NCI-H526 treated with DMSO at 0.1 percent for 48 hours (cell line): ENCODE data around the gene TET1.
A peak's percentile ranks its signal among the peaks of the same experiment; 100 is the strongest.
"Not testable (repeated sequence)": the region's sequence is repeated elsewhere in the genome, so short reads cannot be mapped to it uniquely, and the experiment has no call there.

Experiments used
- DNase-seq: peaks from one replicate; lab custom pipeline; 2025; lab: John Stamatoyannopoulos, UW

Gene TET1

DNA sequence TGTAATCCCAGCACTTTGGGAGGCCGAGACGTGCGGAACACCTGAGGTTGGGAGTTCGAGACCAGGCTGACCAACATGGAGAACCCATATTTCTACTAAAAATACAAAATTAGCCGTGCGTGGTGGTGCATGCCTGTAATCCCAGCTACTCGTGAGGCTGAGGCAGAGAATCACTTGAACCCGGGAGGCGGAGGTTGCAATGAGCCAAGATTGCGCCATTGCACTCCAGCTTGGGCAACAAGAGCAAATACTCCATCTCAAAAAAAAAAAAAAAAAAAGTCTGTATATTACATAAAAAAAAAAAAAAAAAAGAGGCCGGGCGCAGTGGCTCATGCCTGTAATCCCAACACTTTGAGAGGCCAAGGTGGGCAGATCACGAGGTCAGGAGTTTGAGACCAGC is 152.9 kb downstream of the TET1 start:
- not testable (repeated sequence) for DNase-seq

DNA sequence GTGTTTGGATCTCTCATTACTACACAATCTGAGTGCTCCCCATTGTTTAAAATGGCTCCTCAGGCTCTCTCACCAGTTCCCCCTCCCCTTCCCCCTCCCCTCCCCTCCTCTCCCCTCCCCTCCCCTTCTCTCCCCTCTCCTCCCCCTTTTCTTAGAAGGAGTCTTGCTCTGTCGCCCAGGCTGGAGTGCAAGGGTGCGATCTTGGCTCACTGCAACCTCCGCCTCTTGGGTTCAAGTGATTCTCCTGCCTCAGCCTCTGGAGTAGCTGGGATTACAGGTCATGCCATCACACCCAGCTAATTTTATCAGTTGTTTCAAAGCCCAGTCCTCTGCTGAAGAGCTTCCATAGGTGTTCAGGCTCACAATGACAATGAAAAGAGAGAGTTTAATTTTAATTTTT is 157.3 kb downstream of the TET1 start:
- no peak for DNase-seq

DNA sequence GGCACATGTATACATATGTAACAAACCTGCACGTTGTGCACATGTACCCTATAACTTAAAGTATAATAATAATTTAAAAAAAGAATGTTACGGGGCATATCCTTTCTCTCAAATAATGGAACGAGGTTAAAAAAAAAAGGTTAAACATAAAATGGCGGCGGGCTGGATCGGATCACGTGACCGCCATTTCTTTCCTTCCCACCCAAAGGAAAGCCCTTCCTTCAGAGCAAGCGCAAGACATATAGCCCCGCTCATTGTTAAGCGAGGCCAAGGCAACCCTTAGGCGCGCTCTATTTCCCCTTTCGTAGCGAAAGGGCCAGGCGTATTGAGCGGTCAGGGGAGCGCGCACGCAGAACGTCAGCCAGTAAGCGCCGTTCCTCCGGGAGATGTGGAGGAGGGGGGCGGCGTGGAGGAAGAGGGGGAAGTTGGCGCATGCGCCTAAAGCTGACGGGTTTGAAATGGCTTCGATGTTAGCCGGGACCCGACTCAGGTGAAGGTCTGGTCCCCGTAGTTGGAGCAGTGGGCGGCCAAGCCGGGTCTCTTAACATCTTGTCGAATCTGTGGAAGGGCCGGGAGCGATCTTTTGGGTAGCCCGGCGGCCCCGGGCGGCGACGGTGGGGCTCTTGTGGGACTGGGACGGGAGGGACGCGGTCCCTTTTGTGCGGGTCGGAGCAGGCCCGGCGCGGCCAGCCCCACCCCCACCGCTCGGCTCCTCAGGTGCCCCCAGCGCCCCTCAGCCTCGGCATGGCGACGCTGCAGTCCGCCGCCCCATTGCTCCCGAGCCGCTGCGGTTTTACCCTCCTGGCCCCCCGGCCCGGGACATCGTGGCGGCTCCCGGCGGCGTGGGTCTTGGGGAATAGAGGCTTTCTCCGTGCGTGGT is 160.9 kb downstream of the TET1 start, which contains the start of gene CCAR1:
CCAR1 (plus strand) TSS at position 447 of the 880 bp plus-strand sequence. CDS start 1,266 bp downstream, outside the sequence.
- DNase-seq: peak; percentile 95

DNA sequence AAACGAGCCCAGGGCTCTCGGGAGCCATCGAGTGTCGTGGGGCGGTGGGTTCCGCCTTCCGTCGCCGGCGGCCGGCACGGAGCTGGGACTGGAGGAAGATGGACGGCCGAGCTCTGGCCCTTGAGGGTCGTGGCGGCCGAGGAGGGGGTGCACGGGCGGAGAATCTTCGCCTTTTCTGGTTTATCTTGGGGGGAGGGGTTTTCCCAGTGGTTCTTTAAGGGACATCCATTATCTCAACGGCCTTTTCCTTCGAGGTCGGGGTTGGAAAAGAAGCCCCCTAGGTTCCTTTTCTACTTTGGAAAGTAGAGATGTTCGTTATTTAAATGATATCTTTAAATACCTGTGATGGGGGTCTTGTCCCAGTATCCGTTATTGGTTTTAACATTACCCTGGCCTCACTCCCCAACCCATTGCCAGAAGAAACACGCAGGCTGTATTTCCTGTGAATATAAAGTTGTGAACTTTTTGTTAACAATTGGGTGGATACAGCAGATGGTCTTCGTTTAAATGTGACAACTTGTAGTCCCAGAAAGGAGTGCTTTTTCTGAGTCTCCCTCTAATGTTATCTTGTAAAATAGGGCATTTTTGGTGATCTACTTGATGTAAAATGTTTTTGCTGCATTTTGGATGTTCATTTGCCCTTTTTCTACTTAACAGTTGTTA is 161.7 kb downstream of the TET1 start:
- no peak for DNase-seq

DNA sequence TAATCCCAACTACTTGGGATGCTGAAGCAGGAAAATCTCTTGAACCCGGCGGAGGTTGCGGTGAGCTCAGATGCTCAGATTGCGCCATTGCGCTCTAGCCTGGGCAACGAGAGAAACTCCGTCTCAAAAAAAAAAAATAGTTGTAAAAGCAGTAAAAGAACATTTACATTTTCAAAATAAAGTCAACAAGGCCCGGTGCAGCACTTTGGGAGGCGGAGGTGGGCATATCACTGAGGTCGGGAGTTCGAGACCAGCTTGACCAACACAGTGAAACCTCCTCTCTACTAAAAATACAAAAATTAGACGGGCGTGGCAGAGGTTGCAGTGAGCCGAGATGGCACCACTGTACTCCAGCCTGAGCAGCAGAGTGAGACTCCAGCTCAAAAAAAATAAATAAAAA is 164.9 kb downstream of the TET1 start:
- no peak for DNase-seq

DNA sequence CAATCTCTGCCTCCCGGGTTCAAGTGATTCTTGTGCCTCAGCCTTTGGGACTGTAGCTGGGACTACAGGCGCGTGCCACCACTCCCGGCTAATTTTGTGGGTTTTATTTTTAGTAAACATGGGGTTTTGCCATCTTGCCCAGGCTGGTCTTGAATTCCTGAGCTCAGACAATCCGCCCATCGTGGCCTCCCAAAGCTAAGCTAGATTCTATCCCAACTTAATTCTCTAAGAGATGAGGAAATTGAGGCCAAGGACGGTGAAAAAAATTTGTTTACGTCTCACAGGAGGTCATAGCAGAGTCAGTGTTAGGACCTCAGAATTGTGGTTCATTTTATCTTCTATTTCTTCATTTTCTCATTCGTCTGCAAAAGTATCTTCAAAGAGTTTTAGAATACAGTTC is 167.0 kb downstream of the TET1 start:
- no peak for DNase-seq

DNA sequence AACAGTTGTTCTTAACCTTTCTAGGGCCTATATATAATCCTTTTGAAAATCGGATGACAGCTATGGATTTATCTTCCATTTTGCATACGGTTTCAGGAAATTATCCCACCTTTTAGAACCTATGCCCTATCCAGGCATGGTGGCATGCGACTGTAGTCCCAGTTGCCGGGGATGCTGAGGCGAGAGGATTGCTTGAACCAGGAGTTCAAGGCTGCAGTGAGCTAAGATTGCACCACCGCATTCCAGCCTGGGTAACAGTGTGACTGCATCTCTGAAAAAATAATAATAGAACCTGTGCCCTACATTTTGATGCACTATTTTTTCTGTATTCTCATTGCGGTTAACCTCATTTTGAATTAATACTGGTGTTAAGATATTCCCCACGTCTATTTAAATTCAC is 172.5 kb downstream of the TET1 start:
- no peak for DNase-seq

DNA sequence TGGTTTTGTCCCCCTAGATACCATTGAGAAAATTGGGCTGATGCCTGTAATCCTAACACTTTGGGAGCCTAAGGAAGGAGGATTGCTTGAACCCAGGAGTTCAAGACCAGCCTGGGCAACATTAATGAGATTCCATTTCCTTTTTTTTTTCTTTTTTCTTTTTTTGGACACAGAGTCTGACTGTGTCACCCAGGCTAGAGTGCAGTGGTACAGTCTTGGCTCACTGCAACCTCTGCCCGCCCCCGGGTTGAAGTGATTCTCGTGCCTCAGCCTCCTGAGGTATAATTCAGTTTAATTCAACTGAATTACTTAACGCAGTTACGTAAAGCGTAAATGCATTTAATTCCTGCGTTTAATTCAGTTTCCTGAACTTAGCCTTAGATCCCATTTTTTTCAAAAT is 174.2 kb downstream of the TET1 start:
- DNase-seq: no peak

DNA sequence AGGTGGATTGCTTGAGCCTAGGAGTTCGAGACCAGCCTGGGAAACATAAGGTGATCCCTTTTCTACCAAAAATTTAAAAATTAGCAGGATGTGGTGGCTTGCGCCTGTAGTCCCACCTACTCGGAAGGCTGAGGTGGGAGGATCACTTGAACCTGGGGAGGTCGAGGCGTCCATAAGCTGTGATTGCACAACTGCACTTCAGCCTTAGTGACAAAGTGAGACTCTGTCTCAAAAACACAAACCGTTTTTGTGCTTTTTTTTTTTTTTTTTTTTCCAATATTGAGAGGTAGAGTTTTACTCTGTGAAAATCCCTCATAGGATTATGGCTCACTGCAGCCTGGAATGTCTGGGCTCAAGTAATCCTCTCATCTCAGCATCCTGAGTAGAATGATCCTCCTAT is 175.0 kb downstream of the TET1 start:
- DNase-seq: no peak

DNA sequence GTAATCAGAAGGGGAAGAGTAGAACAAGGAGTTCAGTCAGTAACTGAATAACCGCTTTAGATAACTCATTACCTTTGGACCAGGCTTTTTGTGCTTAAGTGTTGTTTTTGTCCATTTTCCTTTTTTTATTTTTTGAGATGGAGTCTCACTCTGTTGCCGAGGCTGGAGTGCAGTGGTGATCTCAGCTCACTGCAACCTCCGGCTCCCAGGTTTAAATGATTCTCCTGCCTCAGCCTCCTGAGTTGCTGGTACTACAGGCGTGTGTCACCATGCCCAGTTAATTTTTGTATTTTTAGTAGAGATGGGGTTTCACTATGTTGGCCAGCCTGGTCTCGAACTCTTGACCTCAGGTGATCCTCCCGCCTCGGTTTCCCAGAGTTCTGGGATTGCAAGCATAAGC is 175.6 kb downstream of the TET1 start:
- DNase-seq: not testable (repeated sequence)

DNA sequence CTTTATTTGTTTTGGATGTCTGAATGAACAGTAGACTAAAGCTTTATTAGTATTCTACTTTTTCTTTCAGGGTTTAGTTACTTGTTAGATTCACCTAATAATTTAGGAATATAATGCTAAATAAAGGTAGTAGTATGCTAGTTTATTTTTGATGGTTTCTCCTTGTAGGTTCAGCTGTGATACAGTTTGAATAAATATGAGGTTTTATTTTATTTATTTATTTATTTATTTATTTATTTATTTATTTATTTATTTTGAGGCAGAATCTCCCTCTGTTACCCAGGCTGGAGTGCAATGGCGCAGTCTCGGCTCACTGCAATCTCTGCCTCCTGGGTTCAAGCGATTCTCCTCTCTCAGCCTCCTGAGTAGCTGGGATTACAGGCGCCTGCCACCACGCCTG is 180.5 kb downstream of the TET1 start:
- not testable (repeated sequence) for DNase-seq

DNA sequence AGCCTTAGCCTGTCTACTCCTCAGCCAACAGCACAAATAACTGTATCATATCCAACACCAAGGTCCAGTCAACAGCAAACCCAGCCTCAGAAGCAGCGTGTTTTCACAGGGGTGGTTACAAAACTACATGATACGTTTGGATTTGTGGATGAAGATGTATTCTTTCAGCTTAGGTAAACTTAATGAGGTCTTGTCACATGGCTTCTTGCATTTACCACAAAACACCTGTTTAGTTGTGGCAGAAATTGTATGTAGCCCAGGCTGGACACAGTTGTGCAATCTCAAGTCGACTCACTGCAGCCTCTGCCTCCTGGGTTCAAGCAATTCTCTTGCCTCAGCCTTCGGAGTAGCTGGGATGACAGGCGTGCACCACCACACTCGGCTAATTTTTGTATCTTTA is 182.3 kb downstream of the TET1 start:
- DNase-seq: no peak
